Adrenal gland (tissue), 12 donors: ENCODE data around the gene ZNF503. TPM values are rescaled to one million over a fixed set of nuclear protein-coding genes. Genes with fewer than 3 reads are reported as not detected.

ENCODE experiments used
- DNase-seq, 7 donors: peaks; one replicate each; pipeline ENCODE4 v3.0.0-alpha.2; 2019 to 2020
- H3K27ac ChIP-seq, 5 donors: fragments of 200-600 bp; sonication (generic) in 4 of 5; 1 replicate in 3 of 5; 2 replicates in 2 of 5; pipeline versions ENCODE4 v1.5.1 to v1.8.0; 2016 to 2020; ENCODE audit warnings: mild to moderate bottlenecking in 1 of 5
- H3K27me3 ChIP-seq: fragments of 200-600 bp; 2 replicates; pipeline ENCODE4 v1.8.0; 2021
- H3K36me3 ChIP-seq, 2 donors: fragments of 200-600 bp; replicated peaks in 1 of 2; 1 replicate in 1 of 2; 2 replicates in 1 of 2; pipeline versions ENCODE4 v1.5.1 to v1.8.0; 2018 to 2022
- H3K4me1 ChIP-seq, 2 donors: fragments of 200-600 bp; replicated peaks in 1 of 2; 1 replicate in 1 of 2; 2 replicates in 1 of 2; pipeline versions ENCODE4 v1.5.1 to v1.8.0; 2018 to 2021
- H3K4me3 ChIP-seq, 4 donors: fragments of 200-600 bp; sonication (generic) in 3 of 4; one replicate each; pipeline ENCODE4 v1.5.1; 2016 to 2018
- H3K9me3 ChIP-seq, 3 donors: fragments of 200-600 bp; sonication (generic) in 1 of 3; replicated peaks in 1 of 3; 1 replicate in 2 of 3; 2 replicates in 1 of 3; pipeline versions ENCODE4 v1.5.1 to v1.8.0; 2016 to 2021
- CTCF ChIP-seq, 6 experiments: fragments of 450-650 bp in 4 of 6; fragments of 200-600 bp in 2 of 6; sonication (generic) in 1 of 6; IDR thresholded peaks; 1 replicate in 5 of 6; 2 replicates in 1 of 6; pipeline versions ENCODE4 v1.5.1 to v1.8.0; 2016 to 2021; ENCODE audit warnings: antibody characterized with exemption in 6 of 6, mild to moderate bottlenecking in 2 of 6, moderate library complexity in 1 of 6
- POLR2A ChIP-seq, 2 donors: fragments of 450-650 bp; IDR thresholded peaks; one replicate each; pipeline ENCODE4 v1.6.1; 2017; ENCODE audit warnings: antibody characterized with exemption in 2 of 2, mild to moderate bottlenecking in 2 of 2, moderate library complexity in 1 of 2
- WGBS, 4 donors: extraction: QIAGEN DNeasy Blood & Tissue Kit in 2 of 4; methylation state at CpG; one replicate each; pipeline versions ENCODE4 v1.1.5 to v1.1.7; 2013 to 2017; 5-methylcytosine and 5-hydroxymethylcytosine counted together
- intact Hi-C, 2 donors: fragments of 100-400 bp; cut with DNase I; formaldehyde crosslinking; loops; one replicate each; pipeline versions ENCODE4 v1.14.1 to v1.15.0; 2022 to 2023
- polyA plus RNA-seq, 3 donors: library from polyadenylated mRNA; stranded (reverse); fragments of 200-250 nt in 2 of 3; fragments of 350-450 nt in 1 of 3; fragmentation: Illumina TruSeq in 1 of 3; extraction: RNeasy Lipid Tissue Mini Kit (QIAGEN cat#74804) in 1 of 3; gene quantifications; one replicate each; pipeline ENCODE4 v1.2.3, GENCODE V29; 2013 to 2014
- total RNA-seq, 9 donors: library from RNA; depleted of rRNA in 4 of 9; stranded (reverse); fragments of >200 nt in 4 of 9; fragments of 120-200 nt in 1 of 9; fragmentation: NEBNext Ultra II Directional in 1 of 9; extraction: Animal tissue kit (Norgen Biotek cat#: 25700) in 1 of 9; gene quantifications; one replicate each; pipeline versions ENCODE4 v1.1.0 to v1.2.4, GENCODE V29; 2013 to 2023
- donor health status: healthy with polysubstance abuse.
- donor health status: Bipolar disorder and iron deficiency.
- donor health status: DM: yes; HTN: yes; CAD: no.
- donor health status: DM: no; HTN: no; CAD: no.
- donor health status: DM: no; HTN: no; CAD: no.
- donor health status: DM: yes; HTN: yes; CAD: no.

ZNF503 gene
- total and polyA plus RNA-seq, 12 donors: 5.4 to 129 (median 46.0) TPM

- Histone ChIP-seq H3K27ac (peak overlapping the region in 4 of 5 donors; percentile 36 to 97 (median 81)), H3K4me3 (peak overlapping the region in 2 of 4 donors; percentile 25 to 72), H3K27me3 (no peaks in the 10 kb centered on the region), H3K36me3 (peaks cover 0 to 19% of the 10 kb centered on the region in 2 donors), H3K4me1 (peaks cover 0 to 10% of the 10 kb centered on the region in 2 donors), H3K9me3 (no peaks in the 10 kb centered on the region)
- peak; percentile 36 to 82 (median 70) for TF ChIP-seq CTCF (IDR thresholded peaks at IDR 0.05)
- no peak for TF ChIP-seq POLR2A (IDR thresholded peaks at IDR 0.05)
- intact Hi-C loops: loop anchor here (5.0 to 10.0 kb wide), 3 partner anchors 98 to 1150 kb away; no protein-coding TSS in a partner anchor
- DNase-seq: peak in 6 of 7 donors; percentile 26 to 55 (median 41)
- WGBS, 4 donors: 47 to 51% (median 49%) methylated on average over 29 to 64 of the region's 64 CpGs
Measured at GRCh38 chr10:75395066-75395931, 6.3 kb downstream of the ZNF503 start.

GRCh38 chr10:75394221-75394620 lies 7.3 kb downstream of the ZNF503 start:
- peaks cover 0 to 12% of the 10 kb centered on the region in 2 donors for H3K36me3 ChIP-seq
- peaks cover 0 to 10% of the 10 kb centered on the region in 2 donors for H3K4me1 ChIP-seq
- H3K27ac ChIP-seq: no peak overlapping the region
- no peaks in the 10 kb centered on the region for H3K9me3 ChIP-seq
- WGBS, 4 donors: 92 to 97% (median 95%) methylated on average over 7 of the region's 7 CpGs
- no peaks in the 10 kb centered on the region for H3K27me3 ChIP-seq
- TF ChIP-seq CTCF (IDR thresholded peaks at IDR 0.05) (no peak), POLR2A (IDR thresholded peaks at IDR 0.05) (no peak)
- no peak for DNase-seq
- intact Hi-C loops: loop anchor here in 1 of 2 donors (10.0 kb wide), 1 partner anchor 1151 kb away; no protein-coding TSS in a partner anchor
- no peak overlapping the region for H3K4me3 ChIP-seq

- DNase-seq: no peak
- H3K27ac ChIP-seq: no peak overlapping the region
- peaks cover 0 to 3% of the 10 kb centered on the region in 2 donors for H3K4me1 ChIP-seq
- intact Hi-C loops: loop anchor here in 1 of 2 donors (10.0 kb wide), 1 partner anchor 1152 kb away; no protein-coding TSS in a partner anchor
- H3K36me3 ChIP-seq: no peaks in the 10 kb centered on the region
- H3K9me3 ChIP-seq: no peaks in the 10 kb centered on the region
- no peak for TF ChIP-seq CTCF (IDR thresholded peaks at IDR 0.05)
- TF ChIP-seq POLR2A (IDR thresholded peaks at IDR 0.05): no peak
- H3K4me3 ChIP-seq: no peak overlapping the region
- H3K27me3 ChIP-seq: no peaks in the 10 kb centered on the region
Measured at GRCh38 chr10:75392744-75393143, 8.8 kb downstream of the ZNF503 start.

- WGBS, 4 donors: 88 to 100% (median 96%) methylated on average over 2 of the region's 2 CpGs
- Histone ChIP-seq H3K4me1 (no peaks in the 10 kb centered on the region), H3K4me3 (no peak overlapping the region), H3K27ac (no peak overlapping the region), H3K36me3 (no peaks in the 10 kb centered on the region), H3K27me3 (no peaks in the 10 kb centered on the region), H3K9me3 (no peaks in the 10 kb centered on the region)
- intact Hi-C loops: loop anchor here in 1 of 2 donors (10.0 kb wide), 1 partner anchor 1153 kb away; no protein-coding TSS in a partner anchor
- TF ChIP-seq CTCF (IDR thresholded peaks at IDR 0.05) (no peak), POLR2A (IDR thresholded peaks at IDR 0.05) (no peak)
- DNase-seq: no peak
Measured at GRCh38 chr10:75392271-75392670, 9.3 kb downstream of the ZNF503 start.
